ENCODE data around the gene RAD51B. TPM values are rescaled to one million over a fixed set of nuclear protein-coding genes. Genes with fewer than 3 reads are reported as not detected.

The RAD51B gene
- total RNA-seq, 1 experiment from 2014 or later: 14.2 TPM

DNA sequence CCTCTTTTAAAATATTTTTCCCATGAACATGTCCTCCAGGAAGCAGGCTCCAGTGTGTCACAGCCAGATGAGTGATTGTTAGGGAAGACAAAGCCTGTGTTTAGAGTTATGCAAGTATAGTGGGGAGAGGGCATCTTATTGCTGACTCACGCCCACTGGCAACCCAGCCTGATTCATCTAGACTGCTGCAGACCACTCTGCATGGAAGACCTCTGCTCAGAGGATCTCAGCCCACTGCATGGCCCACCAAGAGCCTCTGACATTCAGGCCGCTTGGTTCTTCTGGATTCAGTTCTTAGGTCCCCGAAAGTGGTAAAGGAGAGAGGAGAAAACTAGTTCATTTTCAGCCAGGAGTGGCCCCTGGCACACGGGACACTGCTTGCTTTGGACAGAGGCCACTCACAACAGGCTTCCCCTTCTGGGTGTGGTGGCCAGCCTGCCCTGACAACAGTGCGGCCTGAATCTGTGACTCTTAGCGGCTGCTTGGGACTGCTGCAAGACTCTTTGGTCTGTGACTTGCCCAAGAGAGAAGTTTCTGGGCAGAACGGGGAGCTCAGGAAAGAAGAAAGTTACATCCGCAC lies 707.0 kb downstream of the RAD51B start:
- peaks cover 36% of the 10 kb centered on the region for H3K9me3 Mint-ChIP-seq
- no peaks in the 10 kb centered on the region for H3K27me3 Mint-ChIP-seq (ENCODE audit: low read depth)
- H3K36me3 Mint-ChIP-seq: peaks cover 28% of the 10 kb centered on the region
- no peak overlapping the region for H3K4me3 Mint-ChIP-seq
- DNase-seq (ENCODE audit: low spot score) (no peak), ATAC-seq (no peak)
- POLR2A ChIA-PET: no interaction called here
- TF ChIP-seq TCF7 (CRISPR knock-in tag; IDR thresholded peaks at IDR 0.05; ENCODE audit: low read depth) (no peak), ATF1 (CRISPR knock-in tag; IDR thresholded peaks at IDR 0.05) (no peak), SOX15 (CRISPR knock-in tag; IDR thresholded peaks at IDR 0.05) (no peak), ZNF281 (CRISPR knock-in tag; IDR thresholded peaks at IDR 0.05) (no peak)
- TF ChIP-seq, protein P1, sequence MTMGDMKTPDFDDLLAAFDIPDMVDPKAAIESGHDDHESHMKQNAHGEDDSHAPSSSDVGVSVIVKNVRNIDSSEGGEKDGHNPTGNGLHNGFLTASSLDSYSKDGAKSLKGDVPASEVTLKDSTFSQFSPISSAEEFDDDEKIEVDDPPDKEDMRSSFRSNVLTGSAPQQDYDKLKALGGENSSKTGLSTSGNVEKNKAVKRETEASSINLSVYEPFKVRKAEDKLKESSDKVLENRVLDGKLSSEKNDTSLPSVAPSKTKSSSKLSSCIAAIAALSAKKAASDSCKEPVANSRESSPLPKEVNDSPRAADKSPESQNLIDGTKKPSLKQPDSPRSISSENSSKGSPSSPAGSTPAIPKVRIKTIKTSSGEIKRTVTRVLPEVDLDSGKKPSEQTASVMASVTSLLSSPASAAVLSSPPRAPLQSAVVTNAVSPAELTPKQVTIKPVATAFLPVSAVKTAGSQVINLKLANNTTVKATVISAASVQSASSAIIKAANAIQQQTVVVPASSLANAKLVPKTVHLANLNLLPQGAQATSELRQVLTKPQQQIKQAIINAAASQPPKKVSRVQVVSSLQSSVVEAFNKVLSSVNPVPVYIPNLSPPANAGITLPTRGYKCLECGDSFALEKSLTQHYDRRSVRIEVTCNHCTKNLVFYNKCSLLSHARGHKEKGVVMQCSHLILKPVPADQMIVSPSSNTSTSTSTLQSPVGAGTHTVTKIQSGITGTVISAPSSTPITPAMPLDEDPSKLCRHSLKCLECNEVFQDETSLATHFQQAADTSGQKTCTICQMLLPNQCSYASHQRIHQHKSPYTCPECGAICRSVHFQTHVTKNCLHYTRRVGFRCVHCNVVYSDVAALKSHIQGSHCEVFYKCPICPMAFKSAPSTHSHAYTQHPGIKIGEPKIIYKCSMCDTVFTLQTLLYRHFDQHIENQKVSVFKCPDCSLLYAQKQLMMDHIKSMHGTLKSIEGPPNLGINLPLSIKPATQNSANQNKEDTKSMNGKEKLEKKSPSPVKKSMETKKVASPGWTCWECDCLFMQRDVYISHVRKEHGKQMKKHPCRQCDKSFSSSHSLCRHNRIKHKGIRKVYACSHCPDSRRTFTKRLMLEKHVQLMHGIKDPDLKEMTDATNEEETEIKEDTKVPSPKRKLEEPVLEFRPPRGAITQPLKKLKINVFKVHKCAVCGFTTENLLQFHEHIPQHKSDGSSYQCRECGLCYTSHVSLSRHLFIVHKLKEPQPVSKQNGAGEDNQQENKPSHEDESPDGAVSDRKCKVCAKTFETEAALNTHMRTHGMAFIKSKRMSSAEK (CRISPR knock-in tag; IDR thresholded peaks at IDR 0.05; ENCODE audit: borderline replicate concordance): no peak
- H3K27ac Mint-ChIP-seq: peak overlapping the region; percentile 52; the same call in 1 of the 2 replicates
- CTCF ChIA-PET: interaction anchor here (1.3 kb wide), 1 partner anchor 13 kb away, joined by 3 read pairs; no protein-coding TSS in a partner anchor
- H3K4me1 Mint-ChIP-seq: peaks cover 24% of the 10 kb centered on the region

DNA sequence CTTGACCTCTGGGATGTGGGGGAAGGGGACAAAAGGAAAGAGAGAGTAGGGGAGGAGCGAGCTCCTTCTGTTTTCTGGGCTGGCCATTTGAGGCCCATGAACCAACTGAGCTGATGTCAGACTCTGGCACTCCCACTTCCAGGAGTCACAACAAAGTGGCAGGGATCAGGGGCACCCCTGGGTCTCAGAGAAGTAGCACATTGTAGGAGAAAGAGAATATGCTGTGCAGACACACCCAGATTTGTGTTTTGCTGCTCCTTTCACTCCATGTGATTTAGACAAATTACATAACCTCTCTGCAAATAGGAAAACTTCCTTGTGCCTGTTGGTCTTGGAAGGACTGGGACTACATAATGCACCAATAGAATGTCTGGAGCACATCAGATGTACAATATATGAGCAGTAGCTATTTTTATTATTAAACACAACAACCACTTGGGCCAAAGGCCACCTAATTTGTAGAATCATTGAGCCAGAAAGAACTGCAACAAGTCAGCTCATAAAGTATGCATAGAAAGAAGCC lies 707.8 kb downstream of the RAD51B start:
- ChIA-PET POLR2A (no interaction called here), CTCF (interaction anchor here (0.6 to 1.3 kb wide), 2 partner anchors 9 to 12 kb away, joined by 3 to 4 read pairs; no protein-coding TSS in a partner anchor)
- no peak for DNase-seq (ENCODE audit: low spot score)
- Mint-ChIP-seq H3K4me1 (peaks cover 16% of the 10 kb centered on the region), H3K9me3 (peaks cover 39% of the 10 kb centered on the region), H3K4me3 (no peak overlapping the region), H3K36me3 (peaks cover 28% of the 10 kb centered on the region), H3K27ac (no peak overlapping the region), H3K27me3 (ENCODE audit: low read depth) (no peaks in the 10 kb centered on the region)
- TF ChIP-seq GTF2I (CRISPR knock-in tag; conservative IDR thresholded peaks at IDR 0.05) (no peak), PRDM15 (CRISPR knock-in tag; IDR thresholded peaks at IDR 0.05) (no peak)
- ATAC-seq: peak; percentile 44; the same call in 1 of the 2 replicates

- Mint-ChIP-seq H3K4me3 (no peak overlapping the region), H3K9me3 (peaks cover 39% of the 10 kb centered on the region)
- CTCF ChIA-PET: interaction anchor here (1.3 kb wide), 1 partner anchor 11 kb away, joined by 3 read pairs; no protein-coding TSS in a partner anchor
- TF ChIP-seq, protein P2, sequence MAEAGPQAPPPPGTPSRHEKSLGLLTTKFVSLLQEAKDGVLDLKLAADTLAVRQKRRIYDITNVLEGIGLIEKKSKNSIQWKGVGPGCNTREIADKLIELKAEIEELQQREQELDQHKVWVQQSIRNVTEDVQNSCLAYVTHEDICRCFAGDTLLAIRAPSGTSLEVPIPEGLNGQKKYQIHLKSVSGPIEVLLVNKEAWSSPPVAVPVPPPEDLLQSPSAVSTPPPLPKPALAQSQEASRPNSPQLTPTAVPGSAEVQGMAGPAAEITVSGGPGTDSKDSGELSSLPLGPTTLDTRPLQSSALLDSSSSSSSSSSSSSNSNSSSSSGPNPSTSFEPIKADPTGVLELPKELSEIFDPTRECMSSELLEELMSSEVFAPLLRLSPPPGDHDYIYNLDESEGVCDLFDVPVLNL (CRISPR knock-in tag; IDR thresholded peaks at IDR 0.05; ENCODE audit: borderline replicate concordance, low read depth): no peak
- TF ChIP-seq RORB (CRISPR knock-in tag; IDR thresholded peaks at IDR 0.05) (no peak), NR2C2 (CRISPR knock-in tag; IDR thresholded peaks at IDR 0.05) (no peak), ZNF219 (CRISPR knock-in tag; IDR thresholded peaks at IDR 0.05; ENCODE audit: borderline replicate concordance) (no peak), ZBTB21 (CRISPR knock-in tag; IDR thresholded peaks at IDR 0.05; ENCODE audit: borderline replicate concordance) (no peak), TCF7 (CRISPR knock-in tag; IDR thresholded peaks at IDR 0.05; ENCODE audit: low read depth) (no peak), HMGXB4 (CRISPR knock-in tag; IDR thresholded peaks at IDR 0.05) (no peak)
- TF ChIP-seq, protein P3, sequence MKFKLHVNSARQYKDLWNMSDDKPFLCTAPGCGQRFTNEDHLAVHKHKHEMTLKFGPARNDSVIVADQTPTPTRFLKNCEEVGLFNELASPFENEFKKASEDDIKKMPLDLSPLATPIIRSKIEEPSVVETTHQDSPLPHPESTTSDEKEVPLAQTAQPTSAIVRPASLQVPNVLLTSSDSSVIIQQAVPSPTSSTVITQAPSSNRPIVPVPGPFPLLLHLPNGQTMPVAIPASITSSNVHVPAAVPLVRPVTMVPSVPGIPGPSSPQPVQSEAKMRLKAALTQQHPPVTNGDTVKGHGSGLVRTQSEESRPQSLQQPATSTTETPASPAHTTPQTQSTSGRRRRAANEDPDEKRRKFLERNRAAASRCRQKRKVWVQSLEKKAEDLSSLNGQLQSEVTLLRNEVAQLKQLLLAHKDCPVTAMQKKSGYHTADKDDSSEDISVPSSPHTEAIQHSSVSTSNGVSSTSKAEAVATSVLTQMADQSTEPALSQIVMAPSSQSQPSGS (CRISPR knock-in tag; IDR thresholded peaks at IDR 0.05; ENCODE audit: borderline replicate concordance, low read depth): no peak
Measured at GRCh38 chr14:68528040-68528687, 708.6 kb downstream of the RAD51B start.

More at GRCh38 chr14:68528040-68528687, 708.6 kb downstream of the RAD51B start:
- Mint-ChIP-seq H3K4me1 (peaks cover 11% of the 10 kb centered on the region), H3K27me3 (ENCODE audit: low read depth) (no peaks in the 10 kb centered on the region), H3K27ac (no peak overlapping the region), H3K36me3 (peaks cover 28% of the 10 kb centered on the region)
- ATAC-seq: no peak
- no peak for DNase-seq (ENCODE audit: low spot score)
- POLR2A ChIA-PET: no interaction called here
